DMS 273 (cell line): ENCODE data around the gene CLINT1.

ENCODE experiments used
- DNase-seq: peaks from one replicate; lab custom pipeline; 2025; ENCODE audit not compliant: unreplicated experiment; lab: John Stamatoyannopoulos, UW

The CLINT1 gene

GRCh38 chr5:157766442-157766841 is 92.5 kb downstream of the CLINT1 start:
- no peak for DNase-seq

- DNase-seq = no peak
These were observed 94.4 kb downstream of the CLINT1 start for GRCh38 chr5:157764531-157764930.

GRCh38 chr5:157761690-157762621 is 97.0 kb downstream of the CLINT1 start:
- DNase-seq = peak; percentile 82

GRCh38 chr5:157758706-157759105 is 100.2 kb downstream of the CLINT1 start:
- no peak for DNase-seq

- DNase-seq = no peak
These were observed 102.8 kb downstream of the CLINT1 start for GRCh38 chr5:157756122-157756521.

- no peak for DNase-seq
These were observed 108.6 kb downstream of the CLINT1 start for GRCh38 chr5:157750320-157750719.

- no peak for DNase-seq
These were observed 109.5 kb downstream of the CLINT1 start for GRCh38 chr5:157749462-157749799.

- DNase-seq = no peak
These were observed 110.0 kb downstream of the CLINT1 start for GRCh38 chr5:157748760-157749461.

- no peak for DNase-seq
These were observed 110.9 kb downstream of the CLINT1 start for GRCh38 chr5:157747766-157748700.

- no peak for DNase-seq
These were observed 111.7 kb downstream of the CLINT1 start for GRCh38 chr5:157747173-157747740.

GRCh38 chr5:157745041-157745456 is 113.9 kb downstream of the CLINT1 start:
- DNase-seq = peak; percentile 68

GRCh38 chr5:157744051-157745011 is 114.6 kb downstream of the CLINT1 start:
- DNase-seq = peak; percentile 68

GRCh38 chr5:157743163-157744050 is 115.5 kb downstream of the CLINT1 start, which contains the start of gene LSM11:
TSS of gene LSM11 (plus strand) at chr5:157743712. CDS start at chr5:157743751, 39 bp downstream.
- DNase-seq = peak; percentile 94

GRCh38 chr5:157741131-157741530 is 117.8 kb downstream of the CLINT1 start:
- DNase-seq = no peak

GRCh38 chr5:157740229-157740610 is 118.7 kb downstream of the CLINT1 start:
- peak; percentile 48 for DNase-seq

GRCh38 chr5:157739388-157740228 is 119.3 kb downstream of the CLINT1 start:
- no peak for DNase-seq

- no peak for DNase-seq
These were observed 123.0 kb downstream of the CLINT1 start for GRCh38 chr5:157735991-157736390.
